Naive thymus-derived CD4-positive, alpha-beta T cell (primary cell): ENCODE results near the gene TEX52. TPM values are rescaled to one million over a fixed set of nuclear protein-coding genes. Genes with fewer than 3 reads are reported as not detected.

Experiments used
- ATAC-seq: fragments of 150-1000 bp; cut with Tn5 transposase; 2 replicates; pipeline ENCODE4 v1.10.0; 2021; ENCODE audit warnings: mild to moderate bottlenecking, moderate library complexity
- CTCF ChIA-PET: fragments of 350-600 bp; sonication (Branson Sonifier 250); formaldehyde crosslinking; loops from one replicate; lab custom pipeline; 2021; ENCODE audit warnings: antibody characterized with exemption; lab: Charles Lee
- POLR2A ChIA-PET: fragments of 350-600 bp; sonication (Branson Sonifier 250); formaldehyde crosslinking; loops from one replicate; lab custom pipeline; 2021; ENCODE audit warnings: antibody characterized with exemption, inconsistent platforms; lab: Charles Lee
- DNase-seq, 9 donors: peaks; one replicate each; pipeline versions ENCODE4 v3.0.0 to v3.0.0-alpha.2; 2020 to 2022; ENCODE audit warnings: mixed read lengths in 1 of 9
- H3K27ac ChIP-seq: one replicate; pipeline ENCODE4 v1.7.0; 2013; ENCODE audit warnings: mild to moderate bottlenecking, low read depth, low read length, moderate library complexity
- H3K27me3 ChIP-seq, 2 donors: one replicate each; pipeline ENCODE4 v1.7.0; 2013; ENCODE audit warnings: low read length in 2 of 2, mild to moderate bottlenecking in 2 of 2, moderate library complexity in 2 of 2; ENCODE audit not compliant: control insufficient read depth in 2 of 2, insufficient read depth in 2 of 2
- H3K36me3 ChIP-seq, 3 experiments: 1 replicate in 2 of 3; 2 replicates in 1 of 3; pipeline ENCODE4 v1.7.0; 2013; ENCODE audit warnings: low read length in 3 of 3, mild to moderate bottlenecking in 3 of 3, moderate library complexity in 1 of 3; ENCODE audit not compliant: insufficient read depth in 3 of 3, control insufficient read depth in 2 of 3
- H3K4me1 ChIP-seq, 2 donors: one replicate each; pipeline ENCODE4 v1.7.0; 2013; ENCODE audit warnings: low read length in 2 of 2, mild to moderate bottlenecking in 2 of 2, moderate library complexity in 1 of 2; ENCODE audit not compliant: control insufficient read depth in 2 of 2, insufficient read depth in 2 of 2
- H3K4me3 ChIP-seq: 2 replicates; pipeline ENCODE4 v1.7.0; 2013; ENCODE audit warnings: mild to moderate bottlenecking, low read length
- H3K9me3 ChIP-seq, 3 experiments: 1 replicate in 2 of 3; 2 replicates in 1 of 3; pipeline ENCODE4 v1.7.0; 2013; ENCODE audit warnings: low read length in 3 of 3; ENCODE audit not compliant: control insufficient read depth in 2 of 3
- H3K27ac Mint-ChIP-seq, 9 donors: one replicate each; pipeline ENCODE4 v1.8.0; 2020 to 2022; ENCODE audit warnings: mixed read lengths in 9 of 9, mild to moderate bottlenecking in 8 of 9, moderate library complexity in 5 of 9, inconsistent platforms in 2 of 9
- H3K27me3 Mint-ChIP-seq, 5 donors: one replicate each; pipeline ENCODE4 v1.8.0; 2021 to 2022; ENCODE audit warnings: mixed read lengths in 5 of 5, mild to moderate bottlenecking in 1 of 5
- H3K36me3 Mint-ChIP-seq, 5 donors: one replicate each; pipeline ENCODE4 v1.8.0; 2020 to 2022; ENCODE audit warnings: mixed read lengths in 5 of 5, mild to moderate bottlenecking in 3 of 5, inconsistent platforms in 1 of 5
- H3K4me1 Mint-ChIP-seq, 7 donors: one replicate each; pipeline ENCODE4 v1.8.0; 2020 to 2022; ENCODE audit warnings: mixed read lengths in 7 of 7, mild to moderate bottlenecking in 3 of 7, inconsistent platforms in 1 of 7
- H3K4me3 Mint-ChIP-seq, 10 donors: one replicate each; pipeline ENCODE4 v1.8.0; 2020 to 2022; ENCODE audit warnings: mild to moderate bottlenecking in 10 of 10, mixed read lengths in 10 of 10, moderate library complexity in 6 of 10, inconsistent platforms in 2 of 10
- H3K9me3 Mint-ChIP-seq, 11 donors: one replicate each; pipeline ENCODE4 v1.8.0; 2020 to 2022; ENCODE audit warnings: mixed read lengths in 11 of 11, mild to moderate bottlenecking in 4 of 11, inconsistent platforms in 1 of 11, moderate library complexity in 1 of 11
- intact Hi-C, 2 donors: fragments of 100-400 bp; cut with micrococcal nuclease; formaldehyde crosslinking; loops; one replicate each; pipeline ENCODE4 v1.15.1; 2023
- polyA plus RNA-seq, 2 donors: library from polyadenylated mRNA; unstranded; fragments of 300-500 nt; fragmentation: Illumina TruSeq; gene quantifications; one replicate each; pipeline ENCODE4 v1.2.3, GENCODE V29; 2021
- total RNA-seq, 6 experiments: library from RNA in 5 of 6; stranded (reverse) in 5 of 6; gene quantifications; 1 replicate in 5 of 6; 2 replicates in 1 of 6; pipeline ENCODE4 v1.2.3 and lab custom pipeline; 2021 to 2026

TEX52 gene
- total and polyA plus RNA-seq, 7 experiments from 2014 or later = not detected

DNA sequence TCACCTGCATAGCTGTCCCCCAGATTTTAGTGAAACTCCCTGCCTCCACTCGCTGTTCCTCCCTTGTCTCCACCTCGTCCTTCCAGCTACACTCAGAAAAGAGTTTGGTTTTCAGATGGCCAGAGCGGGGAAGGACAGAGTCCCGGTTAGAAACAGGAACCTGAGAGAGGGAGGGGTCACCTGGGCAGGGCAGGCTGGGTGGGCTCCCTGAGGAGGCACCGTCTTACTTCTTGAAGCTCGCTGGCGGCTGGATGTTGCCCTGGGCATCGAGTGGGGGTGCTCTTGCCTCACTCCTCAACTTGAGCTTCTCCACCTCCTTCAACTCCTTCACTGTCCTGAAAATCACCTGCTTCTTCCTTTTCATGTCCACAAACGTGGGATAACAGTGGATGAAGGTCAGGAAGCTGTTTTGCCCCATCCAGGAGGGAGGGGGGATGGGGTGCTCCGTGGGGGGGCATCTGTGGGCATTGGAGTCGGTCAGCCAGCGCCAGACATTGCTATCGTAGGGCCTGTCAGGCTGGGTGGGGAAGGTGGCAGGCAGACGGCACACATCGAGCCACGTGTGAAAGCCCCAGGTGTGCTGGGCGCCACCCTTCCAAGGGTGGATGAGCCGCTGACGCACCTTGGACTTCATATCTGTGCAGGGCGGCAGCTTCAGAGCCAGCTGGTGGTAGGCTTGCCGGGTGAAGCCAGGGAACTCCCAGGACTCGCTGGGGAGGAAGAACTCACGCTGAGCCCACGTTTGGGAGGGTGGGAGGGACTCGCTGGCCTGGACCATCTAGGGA is 2.0 kb downstream of the TEX52 start:
- no peak overlapping the region for H3K27ac Mint-ChIP-seq
- peaks cover 0 to 31% (median 0%) of the 10 kb centered on the region in 3 experiments for H3K36me3 ChIP-seq
- H3K4me1 Mint-ChIP-seq = peaks cover 0 to 5% (median 2%) of the 10 kb centered on the region in 7 donors
- no peaks in the 10 kb centered on the region for H3K9me3 Mint-ChIP-seq
- H3K4me1 ChIP-seq = no peaks in the 10 kb centered on the region
- ATAC-seq = no peak
- no peaks in the 10 kb centered on the region for H3K9me3 ChIP-seq
- peaks cover 0 to 18% (median 6%) of the 10 kb centered on the region in 5 donors for H3K36me3 Mint-ChIP-seq
- H3K4me3 ChIP-seq = no peak overlapping the region
- no peaks in the 10 kb centered on the region for H3K27me3 Mint-ChIP-seq
- no peak overlapping the region for H3K4me3 Mint-ChIP-seq
- H3K27me3 ChIP-seq = no peaks in the 10 kb centered on the region
- ChIA-PET POLR2A (no interaction called here), CTCF (interaction anchor here (0.6 kb wide), 2 partner anchors 9 to 1725 kb away, joined by 3 read pairs; no protein-coding TSS in a partner anchor)
- intact Hi-C loops = no loop called here
- DNase-seq = no peak
- H3K27ac ChIP-seq = no peak overlapping the region

DNA sequence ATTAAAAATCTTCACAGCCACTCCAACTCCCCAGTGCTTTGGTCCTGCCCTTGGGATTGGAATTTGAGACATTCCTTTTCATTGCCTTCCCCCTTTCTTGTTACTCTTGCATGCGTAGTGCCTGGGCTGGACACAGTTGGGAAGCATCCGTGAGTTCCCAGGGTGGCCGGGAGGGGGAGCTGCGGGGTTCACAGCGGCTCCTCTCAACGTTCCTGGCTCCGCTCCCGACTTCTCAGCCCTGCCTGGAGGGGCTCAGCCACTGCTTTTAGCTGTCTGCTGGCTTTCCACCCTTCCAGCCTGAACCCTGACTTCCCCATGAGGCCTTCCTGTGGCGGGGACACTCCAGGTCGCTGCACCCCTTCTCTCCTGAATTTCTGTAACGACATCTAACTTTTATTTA is 3.2 kb downstream of the TEX52 start:
- Mint-ChIP-seq H3K27me3 (no peaks in the 10 kb centered on the region), H3K27ac (peak overlapping the region in 2 of 9 donors; percentile 33 to 43), H3K4me1 (peaks cover 0 to 5% (median 2%) of the 10 kb centered on the region in 7 donors), H3K9me3 (no peaks in the 10 kb centered on the region), H3K36me3 (peaks cover 0 to 26% (median 6%) of the 10 kb centered on the region in 5 donors), H3K4me3 (no peak overlapping the region)
- H3K4me1 ChIP-seq = no peaks in the 10 kb centered on the region
- CTCF ChIA-PET = no interaction called here
- POLR2A ChIA-PET = interaction anchor here (0.7 kb wide), 1 partner anchor 1396 kb away, joined by 4 read pairs; no protein-coding TSS in a partner anchor
- no peak overlapping the region for H3K4me3 ChIP-seq
- peaks cover 0 to 34% (median 0%) of the 10 kb centered on the region in 3 experiments for H3K36me3 ChIP-seq
- H3K27ac ChIP-seq = no peak overlapping the region
- no peaks in the 10 kb centered on the region for H3K27me3 ChIP-seq
- intact Hi-C loops = loop anchor here (1.0 to 2.0 kb wide), 2 partner anchors 91 to 187 kb away; no protein-coding TSS in a partner anchor
- DNase-seq = peak in 7 of 9 donors; percentile 12 to 56 (median 25)
- H3K9me3 ChIP-seq = no peaks in the 10 kb centered on the region
- ATAC-seq = peak; percentile 74

DNA sequence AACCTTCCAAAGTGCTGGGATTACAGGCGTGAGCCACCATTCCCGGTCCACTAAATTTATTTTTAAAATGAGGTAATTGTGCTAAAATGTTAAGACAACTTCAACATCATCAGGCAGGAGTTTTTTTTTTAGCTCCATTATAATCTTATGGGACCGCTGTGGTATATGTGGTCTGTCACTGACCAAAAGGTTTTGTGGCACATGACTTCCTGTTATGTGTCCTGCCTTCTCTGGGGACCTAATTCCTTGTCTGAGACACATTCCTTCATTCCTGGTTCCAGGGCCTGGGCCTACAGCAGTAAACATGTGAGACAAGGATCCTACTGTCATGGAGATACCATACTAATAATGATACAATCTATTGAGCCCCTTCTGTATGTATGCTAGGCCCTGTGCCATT is 4.9 kb downstream of the TEX52 start:
- H3K36me3 ChIP-seq = peaks cover 0 to 27% (median 0%) of the 10 kb centered on the region in 3 experiments
- POLR2A ChIA-PET = no interaction called here
- CTCF ChIA-PET = no interaction called here
- ATAC-seq (no peak), DNase-seq (no peak)
- intact Hi-C loops = loop anchor here in 1 of 2 donors (2.0 kb wide), 1 partner anchor 189 kb away; no protein-coding TSS in a partner anchor
- Mint-ChIP-seq H3K27ac (peak overlapping the region in 2 of 9 donors; percentile 28 to 85), H3K27me3 (no peaks in the 10 kb centered on the region), H3K4me3 (no peak overlapping the region), H3K9me3 (no peaks in the 10 kb centered on the region), H3K4me1 (peaks cover 0 to 11% (median 3%) of the 10 kb centered on the region in 7 donors), H3K36me3 (peaks cover 0 to 40% (median 11%) of the 10 kb centered on the region in 5 donors)
- H3K4me1 ChIP-seq = no peaks in the 10 kb centered on the region
- no peak overlapping the region for H3K4me3 ChIP-seq
- no peak overlapping the region for H3K27ac ChIP-seq
- no peaks in the 10 kb centered on the region for H3K9me3 ChIP-seq
- no peaks in the 10 kb centered on the region for H3K27me3 ChIP-seq

DNA sequence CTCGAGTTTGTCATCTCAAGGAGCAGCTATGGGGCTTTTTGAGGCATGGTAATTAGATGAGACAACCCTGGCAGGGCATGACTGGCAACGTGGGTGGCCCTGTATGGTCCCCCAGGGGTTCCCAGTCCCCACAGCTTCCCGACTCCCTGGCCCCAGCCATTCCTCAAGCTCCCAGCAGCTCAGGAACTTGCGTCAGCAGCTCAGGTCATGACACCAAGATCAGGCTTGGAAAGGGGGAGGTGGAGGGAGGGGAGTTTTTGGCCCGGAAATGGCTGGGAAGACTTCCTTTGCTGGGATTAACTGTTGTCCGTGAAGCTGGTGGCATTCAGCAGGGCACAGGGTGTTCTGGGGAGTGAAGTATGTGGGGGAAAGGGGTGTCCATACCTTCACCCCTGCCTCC is 11.6 kb downstream of the TEX52 start:
- intact Hi-C loops = no loop called here
- H3K36me3 Mint-ChIP-seq = peaks cover 5 to 52% (median 11%) of the 10 kb centered on the region in 5 donors

DNA sequence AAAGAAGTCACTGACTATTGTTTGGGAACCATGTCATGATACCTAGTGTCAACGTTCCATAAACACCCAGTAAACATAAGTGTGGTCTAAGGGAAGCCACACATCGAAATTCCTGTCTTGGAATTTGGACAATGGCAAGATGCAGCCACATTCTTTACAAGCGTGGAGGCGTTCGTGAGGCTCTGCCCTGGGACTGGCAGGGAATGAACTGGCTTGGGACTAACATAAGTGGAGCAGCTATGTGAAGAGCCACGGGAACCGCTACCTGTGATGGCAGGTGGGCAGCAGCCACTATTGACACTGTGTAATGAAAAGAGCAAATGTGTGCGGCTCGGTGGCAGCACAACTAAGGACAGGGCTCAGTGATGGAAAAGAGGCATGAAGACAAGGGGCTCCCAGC is 12.1 kb downstream of the TEX52 start:
- Histone ChIP-seq H3K36me3 (peaks cover 0 to 68% (median 0%) of the 10 kb centered on the region in 3 experiments), H3K4me3 (no peak overlapping the region), H3K27ac (no peak overlapping the region), H3K4me1 (no peaks in the 10 kb centered on the region), H3K9me3 (no peaks in the 10 kb centered on the region), H3K27me3 (no peaks in the 10 kb centered on the region)
- H3K9me3 Mint-ChIP-seq = no peaks in the 10 kb centered on the region
- peaks cover 0 to 7% (median 0%) of the 10 kb centered on the region in 7 donors for H3K4me1 Mint-ChIP-seq
- POLR2A ChIA-PET = interaction anchor here (0.9 kb wide), 1 partner anchor 8 kb away, joined by 3 read pairs; no protein-coding TSS in a partner anchor
- no peaks in the 10 kb centered on the region for H3K27me3 Mint-ChIP-seq
- H3K4me3 Mint-ChIP-seq = no peak overlapping the region
- no peak for ATAC-seq
- DNase-seq = no peak
- CTCF ChIA-PET = interaction anchor here (0.8 kb wide), 1 partner anchor 99 kb away, joined by 7 read pairs; no protein-coding TSS in a partner anchor
- intact Hi-C loops = no loop called here
- no peak overlapping the region for H3K27ac Mint-ChIP-seq
- H3K36me3 Mint-ChIP-seq = peaks cover 5 to 53% (median 13%) of the 10 kb centered on the region in 5 donors

More for the DNA sequence above, 11.6 kb downstream of the TEX52 start:
- no peak overlapping the region for H3K4me3 ChIP-seq
- DNase-seq (no peak), ATAC-seq (no peak)
- CTCF ChIA-PET = interaction anchor here (0.8 kb wide), 1 partner anchor 99 kb away, joined by 7 read pairs; no protein-coding TSS in a partner anchor
- Mint-ChIP-seq H3K27ac (no peak overlapping the region), H3K9me3 (no peaks in the 10 kb centered on the region), H3K4me1 (peaks cover 0 to 6% (median 0%) of the 10 kb centered on the region in 7 donors), H3K27me3 (no peaks in the 10 kb centered on the region), H3K4me3 (no peak overlapping the region)
- peaks cover 0 to 64% (median 0%) of the 10 kb centered on the region in 3 experiments for H3K36me3 ChIP-seq
- H3K9me3 ChIP-seq = no peaks in the 10 kb centered on the region
- H3K27me3 ChIP-seq = no peaks in the 10 kb centered on the region
- H3K27ac ChIP-seq = no peak overlapping the region
- no peaks in the 10 kb centered on the region for H3K4me1 ChIP-seq
- POLR2A ChIA-PET = interaction anchor here (0.7 to 0.9 kb wide), 2 partner anchors 8 to 194 kb away, joined by 3 read pairs; no protein-coding TSS in a partner anchor

DNA sequence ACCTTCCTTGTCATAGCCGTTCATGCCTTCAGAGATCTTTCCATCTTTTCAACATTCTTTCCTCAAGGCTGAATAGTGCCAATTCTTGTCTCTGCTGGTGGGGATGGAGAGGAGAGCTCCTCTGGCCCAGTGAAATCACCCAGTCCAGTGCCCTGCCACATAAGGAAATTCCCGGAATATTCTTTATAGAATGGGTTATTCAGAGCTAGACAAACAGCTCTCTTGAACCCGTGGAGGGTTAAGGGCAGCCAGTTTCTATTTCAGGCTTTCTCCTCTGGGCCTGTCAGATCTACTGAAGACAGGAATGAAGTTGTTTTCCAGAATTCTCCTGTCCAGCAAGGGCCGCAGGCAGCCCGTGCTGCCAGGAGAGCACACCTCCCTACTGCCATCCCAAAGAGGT is 13.9 kb downstream of the TEX52 start:
- ChIA-PET POLR2A (no interaction called here), CTCF (no interaction called here)
- ATAC-seq (no peak), DNase-seq (no peak)
- Histone ChIP-seq H3K4me3 (no peak overlapping the region), H3K4me1 (no peaks in the 10 kb centered on the region), H3K27me3 (no peaks in the 10 kb centered on the region), H3K36me3 (peaks cover 0 to 69% (median 6%) of the 10 kb centered on the region in 3 experiments), H3K9me3 (no peaks in the 10 kb centered on the region), H3K27ac (no peak overlapping the region)
- Mint-ChIP-seq H3K4me3 (no peak overlapping the region), H3K27me3 (no peaks in the 10 kb centered on the region), H3K36me3 (peaks cover 5 to 57% (median 24%) of the 10 kb centered on the region in 5 donors), H3K27ac (no peak overlapping the region), H3K9me3 (no peaks in the 10 kb centered on the region), H3K4me1 (peaks cover 0 to 7% (median 0%) of the 10 kb centered on the region in 7 donors)
- intact Hi-C loops = no loop called here
